ENCODE results near the gene RPL14. TPM values are rescaled to one million over a fixed set of nuclear protein-coding genes. Genes with fewer than 3 reads are reported as not detected.
"Not testable (repeated sequence)": the region's sequence is repeated elsewhere in the genome, so short reads cannot be mapped to it uniquely, and the experiment has no call there.

RPL14 gene
- total and polyA plus RNA-seq, 2 donors (not counting 3 experiments of a cell fraction or from before 2014, with no cell fraction given), result 961 to 1,947 TPM

DNA sequence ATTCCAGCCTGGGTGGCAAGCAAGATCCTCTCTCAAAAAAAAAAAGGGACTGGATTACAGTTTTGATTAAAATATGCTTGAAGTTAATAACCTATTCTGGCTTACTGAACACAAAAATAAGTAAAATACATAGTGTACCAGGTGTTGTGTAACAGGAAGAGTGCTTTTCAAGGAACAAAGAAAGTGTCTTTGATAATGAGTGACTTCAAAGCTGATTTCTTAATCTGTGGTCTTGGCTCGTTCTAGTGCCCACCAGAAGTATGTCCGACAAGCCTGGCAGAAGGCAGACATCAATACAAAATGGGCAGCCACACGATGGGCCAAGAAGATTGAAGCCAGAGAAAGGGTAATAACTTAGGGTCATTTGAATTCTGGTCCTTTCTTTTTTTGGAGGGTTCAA is 4.0 kb downstream of the RPL14 start:
- TF ChIP-seq GATA2 (IDR thresholded peaks at IDR 0.05; ENCODE audit: insufficient read depth, insufficient read length, low read depth, low read length), result no peak
- no peak for TF ChIP-seq EZH2 (IDR thresholded peaks at IDR 0.05; ENCODE audit: borderline replicate concordance, low read depth, low read length, severe bottlenecking)
- no peak for TF ChIP-seq FOS (IDR thresholded peaks at IDR 0.05; ENCODE audit: borderline replicate concordance, insufficient read depth, low read length)
- TF ChIP-seq, protein P1, sequence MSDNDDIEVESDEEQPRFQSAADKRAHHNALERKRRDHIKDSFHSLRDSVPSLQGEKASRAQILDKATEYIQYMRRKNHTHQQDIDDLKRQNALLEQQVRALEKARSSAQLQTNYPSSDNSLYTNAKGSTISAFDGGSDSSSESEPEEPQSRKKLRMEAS (IDR thresholded peaks at IDR 0.05; ENCODE audit: insufficient read depth, insufficient read length), result no peak
- TF ChIP-seq POLR2AphosphoS5 (IDR thresholded peaks at IDR 0.05; ENCODE audit: insufficient read depth, low read depth, low read length), result no peak
- no peak for TF ChIP-seq JUN (IDR thresholded peaks at IDR 0.05; ENCODE audit: borderline replicate concordance, insufficient read depth, insufficient read length, low read depth)
- TF ChIP-seq, protein P2, sequence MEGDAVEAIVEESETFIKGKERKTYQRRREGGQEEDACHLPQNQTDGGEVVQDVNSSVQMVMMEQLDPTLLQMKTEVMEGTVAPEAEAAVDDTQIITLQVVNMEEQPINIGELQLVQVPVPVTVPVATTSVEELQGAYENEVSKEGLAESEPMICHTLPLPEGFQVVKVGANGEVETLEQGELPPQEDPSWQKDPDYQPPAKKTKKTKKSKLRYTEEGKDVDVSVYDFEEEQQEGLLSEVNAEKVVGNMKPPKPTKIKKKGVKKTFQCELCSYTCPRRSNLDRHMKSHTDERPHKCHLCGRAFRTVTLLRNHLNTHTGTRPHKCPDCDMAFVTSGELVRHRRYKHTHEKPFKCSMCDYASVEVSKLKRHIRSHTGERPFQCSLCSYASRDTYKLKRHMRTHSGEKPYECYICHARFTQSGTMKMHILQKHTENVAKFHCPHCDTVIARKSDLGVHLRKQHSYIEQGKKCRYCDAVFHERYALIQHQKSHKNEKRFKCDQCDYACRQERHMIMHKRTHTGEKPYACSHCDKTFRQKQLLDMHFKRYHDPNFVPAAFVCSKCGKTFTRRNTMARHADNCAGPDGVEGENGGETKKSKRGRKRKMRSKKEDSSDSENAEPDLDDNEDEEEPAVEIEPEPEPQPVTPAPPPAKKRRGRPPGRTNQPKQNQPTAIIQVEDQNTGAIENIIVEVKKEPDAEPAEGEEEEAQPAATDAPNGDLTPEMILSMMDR (IDR thresholded peaks at IDR 0.05; ENCODE audit: extremely low read depth in 1 of 2, insufficient read depth in 1 of 2, low read depth in 1 of 2, low read length in 2 of 2), result no peak
- no peak for TF ChIP-seq POLR2A (IDR thresholded peaks at IDR 0.05; ENCODE audit: low read depth, low read length)
- no peak for TF ChIP-seq MYC (IDR thresholded peaks at IDR 0.05; ENCODE audit: low read depth, low read length)
- Histone ChIP-seq H3K27me3 (ENCODE audit: control insufficient read depth in 2 of 2, insufficient read depth in 2 of 2, low read length in 2 of 2) (no peaks in the 10 kb centered on the region), H3K27ac (ENCODE audit: insufficient read depth, low read depth, low read length) (no peak overlapping the region), H4K20me1 (replicated peaks; ENCODE audit: control insufficient read depth, extremely low read depth, insufficient read depth, low read length) (peaks cover 6% of the 10 kb centered on the region), H3K4me3 (replicated peaks in 1 of 3; ENCODE audit: insufficient read depth in 1 of 3, low read depth in 1 of 3, low read length in 3 of 3) (no peak overlapping the region), H3K9me1 (replicated peaks; ENCODE audit: control insufficient read depth, extremely low read depth, insufficient read depth, low read length) (no peaks in the 10 kb centered on the region), H3K9me3 (replicated peaks; ENCODE audit: control insufficient read depth, insufficient read depth, low read length) (no peaks in the 10 kb centered on the region), H3K4me2 (ENCODE audit: insufficient read depth, low read length) (no peak overlapping the region), H3K36me3 (ENCODE audit: control insufficient read depth in 2 of 2, extremely low read depth in 1 of 2, insufficient read depth in 2 of 2, low read length in 2 of 2) (peaks cover 14 to 31% of the 10 kb centered on the region in 2 experiments), H3K79me2 (ENCODE audit: control insufficient read depth, insufficient read depth, low read length) (peaks cover 28% of the 10 kb centered on the region), H3K9ac (replicated peaks; ENCODE audit: extremely low read depth, insufficient read depth, low read length) (no peak overlapping the region), H3K4me1 (ENCODE audit: control insufficient read depth, extremely low read depth, insufficient read depth, low read length) (peaks cover 11% of the 10 kb centered on the region), H2AFZ (ENCODE audit: low read depth, low read length) (no peak overlapping the region)
- CTCF ChIA-PET, result no interaction called here
- POLR2A ChIA-PET, result no interaction called here
- intact Hi-C loops (cut with micrococcal nuclease), result no loop called here
- FAIRE-seq, result no peak
- dilution Hi-C loops (cut with MboI; ENCODE audit: extremely low pct_ligation_motif_present, low sequenced_read_pairs), result no loop called here
- DNase-seq (ENCODE audit: low read depth, low spot score), result no peak
- BruUV-seq (replicated peaks), result no TSS peak

DNA sequence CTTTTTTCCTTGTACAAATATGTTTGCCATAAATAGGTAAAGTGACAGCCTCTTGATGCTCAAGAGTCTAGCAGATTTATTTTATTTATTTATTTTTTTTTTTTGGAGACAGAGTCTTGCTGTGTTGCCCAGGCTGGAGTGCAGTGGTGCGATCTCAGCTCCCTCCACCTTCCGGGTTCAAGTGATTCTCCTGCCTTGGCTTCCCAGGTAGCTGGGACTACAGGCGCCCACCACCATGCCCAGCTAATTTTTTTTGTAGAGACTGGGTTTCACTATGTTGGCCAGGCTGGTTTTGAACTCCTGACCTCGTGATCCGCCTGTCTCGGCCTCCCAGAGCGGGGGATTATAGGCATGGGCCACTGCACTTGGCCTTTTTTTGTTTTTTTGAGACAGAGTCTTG is 5.7 kb downstream of the RPL14 start:
- BruUV-seq (replicated peaks); FAIRE-seq; H3K4me2 ChIP-seq (ENCODE audit: insufficient read depth, low read length); dilution Hi-C loops (cut with MboI; ENCODE audit: extremely low pct_ligation_motif_present, low sequenced_read_pairs); H4K20me1 ChIP-seq (replicated peaks; ENCODE audit: control insufficient read depth, extremely low read depth, insufficient read depth, low read length); H3K9me3 ChIP-seq (replicated peaks; ENCODE audit: control insufficient read depth, insufficient read depth, low read length); H3K4me3 ChIP-seq (replicated peaks in 1 of 3; ENCODE audit: insufficient read depth in 1 of 3, low read depth in 1 of 3, low read length in 3 of 3); POLR2A ChIA-PET; H3K9ac ChIP-seq (replicated peaks; ENCODE audit: extremely low read depth, insufficient read depth, low read length); H2AFZ ChIP-seq (ENCODE audit: low read depth, low read length); H3K27ac ChIP-seq (ENCODE audit: insufficient read depth, low read depth, low read length); H3K27me3 ChIP-seq (ENCODE audit: control insufficient read depth in 2 of 2, insufficient read depth in 2 of 2, low read length in 2 of 2); intact Hi-C loops (cut with micrococcal nuclease); H3K9me1 ChIP-seq (replicated peaks; ENCODE audit: control insufficient read depth, extremely low read depth, insufficient read depth, low read length); DNase-seq (ENCODE audit: low read depth, low spot score): not testable (repeated sequence)
- peaks cover 22% of the 10 kb centered on the region for H3K79me2 ChIP-seq (ENCODE audit: control insufficient read depth, insufficient read depth, low read length)
- CTCF ChIA-PET, result interaction anchor here (1.2 kb wide), 1 partner anchor 11 kb away, joined by 3 read pairs; no protein-coding TSS in a partner anchor
- peaks cover 14 to 31% of the 10 kb centered on the region in 2 experiments for H3K36me3 ChIP-seq (ENCODE audit: control insufficient read depth in 2 of 2, extremely low read depth in 1 of 2, insufficient read depth in 2 of 2, low read length in 2 of 2)
- H3K4me1 ChIP-seq (ENCODE audit: control insufficient read depth, extremely low read depth, insufficient read depth, low read length), result peaks cover 10% of the 10 kb centered on the region
